ENCODE results near the gene PRDM7.

Gene PRDM7

DNA sequence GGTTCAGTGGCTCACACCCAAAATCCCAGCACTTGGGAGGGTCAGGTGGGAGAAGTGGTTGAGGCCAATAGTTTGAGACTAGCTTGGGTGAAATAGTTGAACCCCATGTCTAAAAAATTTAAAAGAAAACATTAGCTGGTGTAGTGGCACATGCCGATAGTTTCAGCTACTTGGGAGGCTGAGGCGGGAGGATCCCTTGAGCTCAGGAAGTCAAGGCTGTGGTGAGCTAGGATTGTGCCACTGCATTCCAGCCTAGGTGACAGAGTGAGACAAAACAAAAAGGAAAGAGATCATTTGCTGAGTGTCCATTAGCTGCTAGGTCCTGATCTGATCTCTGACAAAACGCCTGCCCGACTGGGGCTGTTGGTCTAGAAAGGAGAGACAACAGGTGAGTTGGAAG lies 43.7 kb downstream of the PRDM7 start:
- DNase-seq = no peak

DNA sequence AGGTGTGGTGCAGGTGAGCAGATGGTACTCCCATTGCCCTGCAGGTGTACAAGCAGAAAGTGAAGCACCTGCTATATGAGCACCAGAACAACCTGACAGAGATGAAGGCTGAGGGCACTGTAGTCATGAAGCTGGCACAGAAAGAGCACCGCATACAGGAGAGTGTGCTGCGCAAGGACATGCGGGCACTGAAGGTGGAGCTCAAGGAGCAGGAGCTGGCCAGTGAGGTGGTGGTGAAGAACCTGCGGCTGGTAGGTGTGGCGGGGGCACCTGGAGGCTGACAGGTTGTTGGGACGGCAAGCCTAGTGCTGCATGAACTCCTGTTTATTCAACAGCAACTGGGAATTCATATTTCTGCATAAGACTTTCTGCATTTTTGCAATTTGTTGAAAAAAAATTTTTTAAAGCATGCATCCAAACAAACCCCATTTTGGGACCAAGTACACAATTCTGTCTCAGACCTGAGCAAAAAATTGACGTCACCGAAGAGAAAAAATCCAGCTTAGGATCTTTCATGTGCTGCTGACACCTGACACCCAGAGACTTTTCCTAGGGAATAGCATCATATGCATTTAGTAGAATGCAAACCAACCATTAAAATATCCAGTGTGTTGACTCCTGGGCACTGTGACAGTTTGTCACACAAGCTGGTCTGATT lies 44.3 kb downstream of the PRDM7 start:
- DNase-seq = no peak

DNA sequence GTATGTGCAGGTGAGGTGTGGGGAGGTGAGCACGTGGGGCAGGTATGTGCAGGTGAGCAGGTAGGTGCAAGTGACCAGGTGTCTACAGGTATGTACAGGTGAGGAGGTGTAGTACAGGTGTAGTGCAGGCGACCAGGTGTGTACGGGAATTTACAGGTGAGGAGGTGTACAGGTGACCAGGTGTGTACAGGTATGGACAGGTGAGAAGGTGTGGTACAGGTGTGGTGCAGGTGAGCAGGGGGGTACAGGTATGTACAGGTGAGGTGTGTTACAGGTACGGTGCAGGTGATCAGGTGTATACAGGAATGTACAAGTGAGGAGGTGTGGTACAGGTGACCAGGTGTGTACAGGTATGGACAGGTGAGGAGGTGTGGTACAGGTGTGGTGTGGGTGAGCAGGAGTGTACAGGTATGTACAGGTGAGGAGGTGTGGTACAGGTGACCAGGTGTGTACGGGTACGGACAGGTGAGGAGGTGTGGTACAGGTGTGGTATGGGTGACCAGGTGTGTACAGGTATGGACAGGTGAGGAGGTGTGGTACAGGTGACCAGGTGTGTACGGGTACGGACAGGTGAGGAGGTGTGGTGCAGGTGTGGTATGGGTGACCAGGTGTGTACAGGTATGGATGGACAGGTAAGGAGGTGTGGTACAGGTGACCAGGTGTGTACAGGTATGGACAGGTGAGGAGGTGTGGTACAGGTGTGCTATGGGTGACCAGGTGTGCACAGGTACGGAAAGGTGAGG lies 45.0 kb downstream of the PRDM7 start:
- DNase-seq = no peak

DNA sequence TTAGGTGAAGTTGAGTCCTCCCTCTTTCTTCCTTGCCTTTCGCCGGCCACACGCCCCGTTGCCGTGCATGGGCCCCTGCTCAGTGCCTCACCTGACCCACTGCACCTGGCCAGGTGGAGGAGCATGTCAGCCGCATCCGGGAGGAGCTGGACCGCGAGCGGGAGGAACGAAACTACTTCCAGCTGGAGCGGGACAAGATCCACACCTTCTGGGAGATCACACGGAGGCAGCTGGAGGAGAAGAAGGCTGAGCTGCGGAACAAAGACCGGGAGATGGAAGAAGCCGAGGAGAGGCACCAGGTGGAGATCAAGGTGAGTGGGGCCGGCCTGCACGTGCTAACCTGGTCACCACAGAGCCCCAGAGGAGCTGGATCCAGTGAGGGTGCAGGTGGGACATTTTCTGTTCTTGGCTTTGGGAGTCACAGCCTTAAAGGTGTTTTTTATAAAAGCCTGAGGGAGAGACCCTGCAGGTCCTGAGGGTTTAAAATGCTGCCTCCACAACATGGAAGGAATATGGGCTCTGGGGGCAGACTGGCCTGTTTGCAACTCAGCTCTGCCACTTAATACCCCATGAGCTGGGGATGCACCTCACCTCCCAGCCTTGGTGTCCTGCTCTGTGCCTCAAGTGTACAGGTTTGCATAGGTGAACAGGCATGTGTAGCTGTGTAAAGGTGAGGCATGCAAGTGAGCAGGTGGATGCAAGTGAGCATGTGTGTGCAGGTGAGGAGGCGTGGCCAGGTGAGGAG lies 45.8 kb downstream of the PRDM7 start:
- DNase-seq = no peak

DNA sequence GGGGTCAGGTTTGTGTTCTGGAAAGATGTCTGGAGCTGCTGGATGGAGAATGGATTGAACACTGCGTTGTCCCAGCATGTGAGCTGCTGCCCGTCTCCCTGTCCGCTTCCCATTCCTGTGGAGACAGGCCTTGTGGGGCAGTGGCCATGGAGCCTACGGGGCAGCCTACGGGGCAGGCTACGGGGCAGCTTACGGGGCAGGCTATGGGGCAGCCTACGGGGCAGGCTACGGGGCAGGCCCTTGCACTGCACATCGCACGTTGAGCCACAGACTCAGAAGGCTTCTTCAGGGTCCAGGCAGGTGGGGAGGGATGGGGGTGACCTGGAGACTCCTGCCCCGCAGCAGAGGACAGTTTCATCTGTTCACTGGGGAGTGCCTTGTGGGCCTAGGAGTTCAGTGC lies 48.1 kb downstream of the PRDM7 start:
- DNase-seq = no peak

DNA sequence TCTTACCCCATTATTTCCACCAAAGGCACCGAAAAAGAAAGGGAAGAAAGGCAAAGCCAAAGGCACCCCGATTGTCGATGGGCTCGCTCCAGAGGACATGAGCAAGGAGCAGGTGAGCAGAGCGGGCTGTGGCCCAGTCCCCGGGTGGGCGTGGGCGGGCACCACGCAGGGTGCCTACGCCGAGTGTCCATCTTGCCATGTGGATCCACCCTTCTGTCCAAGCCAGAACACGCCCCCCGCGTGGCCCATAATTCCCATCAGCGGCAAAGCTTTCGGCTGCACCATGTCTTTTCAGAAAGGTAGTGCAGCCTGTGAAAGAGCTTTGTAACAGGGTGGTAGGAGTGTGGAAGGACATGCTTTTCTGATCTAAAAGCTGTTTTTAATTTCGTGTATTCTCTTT lies 49.5 kb downstream of the PRDM7 start:
- DNase-seq = no peak

DNA sequence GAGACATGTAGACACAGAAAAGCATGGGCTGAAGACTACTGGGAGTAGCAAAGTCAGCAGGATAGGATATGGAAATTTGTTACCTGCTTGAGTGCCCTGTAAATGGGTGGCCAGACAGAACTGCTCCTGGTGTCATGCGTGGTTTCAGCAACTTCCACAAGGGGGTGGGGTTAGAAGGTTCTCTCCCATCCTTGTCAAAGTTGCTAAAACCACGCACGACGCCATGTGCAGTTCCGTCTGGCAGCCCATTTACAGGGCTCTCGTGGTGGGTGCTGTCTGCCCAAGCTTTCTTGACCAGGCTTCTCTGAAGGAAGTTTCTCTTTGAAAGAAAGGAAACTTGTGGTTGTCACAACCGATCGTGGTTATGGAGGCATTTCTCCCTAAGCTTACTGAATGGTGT lies 51.0 kb downstream of the PRDM7 start:
- no peak for DNase-seq

DNA sequence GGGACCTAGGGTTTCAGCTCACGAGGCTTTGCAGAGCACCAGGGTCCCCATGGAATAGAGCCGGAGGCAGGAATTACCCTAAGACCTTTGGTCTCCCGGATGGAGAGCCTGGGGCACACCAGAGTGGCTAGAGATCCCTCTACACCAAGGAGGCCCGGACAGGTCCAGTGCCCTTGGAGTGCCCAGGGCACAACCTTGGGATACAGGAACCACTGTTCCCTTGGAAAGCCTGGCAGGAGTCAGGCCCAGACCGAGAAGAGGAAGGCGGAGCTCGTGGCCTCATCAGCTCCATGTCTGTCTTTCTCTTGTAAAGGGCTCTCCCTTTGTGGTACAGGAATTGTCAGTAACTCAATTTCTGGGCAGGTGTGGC lies 54.1 kb downstream of the PRDM7 start:
- no peak for DNase-seq

DNA sequence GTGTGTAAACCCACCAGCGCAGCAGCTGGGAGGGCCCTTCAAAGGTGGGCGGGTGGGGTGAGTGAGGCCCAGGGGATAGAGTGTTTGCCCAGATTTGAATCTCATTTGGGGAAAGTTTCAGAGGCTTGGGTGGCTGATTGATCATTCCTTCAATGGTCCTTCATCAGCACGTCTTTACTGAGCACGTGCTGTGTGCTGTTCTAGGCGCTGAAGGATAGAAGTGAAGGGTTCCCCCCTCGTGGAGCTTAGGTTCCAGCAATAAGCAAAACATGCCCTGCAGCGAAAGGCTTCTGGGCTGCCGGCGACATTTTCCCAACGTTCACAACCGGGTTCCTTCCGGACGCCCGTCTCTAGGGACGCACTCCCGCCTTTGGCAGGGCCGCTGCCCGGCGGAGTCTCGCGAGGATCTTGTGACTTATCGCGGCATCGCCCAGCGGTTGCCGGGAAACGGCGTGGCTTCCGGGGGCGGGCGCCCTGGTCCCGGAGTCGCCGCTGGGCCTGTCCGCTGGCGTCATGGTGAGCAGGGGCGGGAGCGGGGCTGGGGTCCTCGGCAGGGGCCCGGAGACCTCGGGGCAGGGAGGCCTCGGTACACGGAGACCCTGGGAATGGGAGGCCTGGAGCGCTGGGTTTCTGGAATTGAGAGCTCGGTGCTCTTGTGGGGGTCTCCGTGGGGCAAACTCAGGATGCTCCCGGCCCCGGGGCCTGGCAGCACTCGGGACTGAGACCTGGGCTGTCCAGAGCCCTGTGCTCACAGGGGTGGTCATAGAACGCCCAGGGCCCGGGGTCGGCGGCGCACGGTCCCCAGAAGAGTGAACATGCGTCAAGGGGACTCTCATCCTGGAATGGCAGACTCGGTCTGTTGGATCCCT lies 54.7 kb downstream of the PRDM7 start:
- peak; percentile 33 for DNase-seq

DNA sequence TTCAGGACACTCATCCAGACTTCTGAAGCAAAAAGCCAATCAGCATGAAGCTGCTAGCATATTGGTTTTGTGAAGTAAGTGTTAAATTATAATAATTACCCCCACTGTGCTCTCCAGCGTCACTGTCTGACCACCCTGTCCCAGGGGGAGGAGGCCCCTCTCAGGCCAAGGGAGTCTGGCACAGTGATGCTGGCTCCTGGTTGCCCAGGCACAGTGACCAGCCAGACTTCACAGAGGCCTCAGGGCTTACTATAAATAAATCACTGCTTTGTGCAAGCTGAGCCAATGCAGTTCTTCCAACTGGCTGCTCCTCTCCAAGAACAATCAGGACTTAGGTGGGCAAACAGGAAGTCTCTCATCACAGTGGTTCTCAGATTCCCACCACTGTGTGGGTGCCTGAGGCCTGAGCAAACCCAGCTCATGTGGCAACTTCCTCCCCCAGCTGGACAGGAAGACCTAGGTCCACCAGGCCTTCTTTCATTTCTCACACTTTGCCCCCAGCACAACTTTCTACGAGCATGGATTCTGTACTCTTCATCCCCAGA lies 56.2 kb downstream of the PRDM7 start:
- DNase-seq = no peak

DNA sequence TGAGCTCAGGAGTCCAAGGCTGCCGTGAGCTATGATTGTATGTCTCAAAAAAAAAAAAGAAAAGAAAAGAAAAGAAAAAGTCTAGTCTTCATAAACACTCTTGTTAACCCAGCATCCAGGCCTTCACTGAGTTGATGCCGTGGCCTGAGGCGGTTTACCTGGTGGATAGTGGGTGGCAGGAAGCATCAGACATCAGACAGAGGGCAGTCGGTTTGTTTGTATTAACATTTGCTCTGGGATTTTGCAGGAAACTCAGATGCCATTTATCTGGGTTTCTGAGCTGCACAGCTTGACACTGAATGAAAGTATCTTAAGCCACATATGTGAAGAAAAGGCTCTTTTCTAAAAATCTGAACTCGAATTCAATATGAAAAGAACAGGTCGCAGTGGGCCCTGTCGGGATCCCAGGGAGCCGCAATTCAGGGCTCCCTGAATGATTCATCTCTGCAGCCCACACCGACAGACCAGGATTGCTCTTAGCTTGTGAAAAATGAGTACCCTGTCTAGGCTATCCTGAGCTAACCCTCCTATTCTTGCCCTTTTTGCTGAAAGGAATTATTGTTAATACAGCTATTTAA lies 56.8 kb downstream of the PRDM7 start:
- no peak for DNase-seq

DNA sequence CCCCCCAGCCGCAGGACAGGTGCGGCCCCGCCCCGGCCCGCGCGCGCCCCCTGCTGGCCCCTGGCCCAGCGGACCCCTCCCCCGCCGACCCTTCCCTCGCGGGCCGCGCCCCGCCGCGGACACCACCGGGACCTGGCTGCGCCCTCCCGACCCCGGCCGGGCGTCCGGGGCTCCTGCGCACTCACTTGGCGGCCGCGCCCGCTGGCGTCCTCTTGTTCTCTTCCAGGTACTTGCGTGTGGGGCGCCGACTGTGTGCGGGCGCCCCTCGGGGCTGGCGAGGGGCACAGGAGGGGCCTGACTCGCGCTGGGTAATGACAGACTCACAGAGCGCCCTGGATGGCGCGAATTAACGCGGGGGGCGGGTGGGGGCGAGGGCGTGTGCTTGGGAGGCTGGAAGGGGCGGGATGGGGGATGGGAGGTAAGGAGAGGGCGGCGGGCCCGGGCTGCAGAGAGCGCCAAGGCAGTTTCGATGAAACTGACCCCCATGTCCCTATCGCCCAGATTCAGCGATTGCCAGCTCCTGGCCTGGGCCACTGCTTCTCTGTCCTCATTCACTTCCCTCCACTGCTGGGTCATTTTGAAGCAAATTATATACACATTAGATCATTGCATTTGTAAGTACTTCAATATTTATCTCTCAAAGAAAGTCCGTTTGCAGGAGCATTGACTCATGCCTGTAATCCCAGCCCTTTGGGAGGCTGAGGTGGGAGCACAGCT lies 57.4 kb downstream of the PRDM7 start:
- DNase-seq = peak; percentile 44

DNA sequence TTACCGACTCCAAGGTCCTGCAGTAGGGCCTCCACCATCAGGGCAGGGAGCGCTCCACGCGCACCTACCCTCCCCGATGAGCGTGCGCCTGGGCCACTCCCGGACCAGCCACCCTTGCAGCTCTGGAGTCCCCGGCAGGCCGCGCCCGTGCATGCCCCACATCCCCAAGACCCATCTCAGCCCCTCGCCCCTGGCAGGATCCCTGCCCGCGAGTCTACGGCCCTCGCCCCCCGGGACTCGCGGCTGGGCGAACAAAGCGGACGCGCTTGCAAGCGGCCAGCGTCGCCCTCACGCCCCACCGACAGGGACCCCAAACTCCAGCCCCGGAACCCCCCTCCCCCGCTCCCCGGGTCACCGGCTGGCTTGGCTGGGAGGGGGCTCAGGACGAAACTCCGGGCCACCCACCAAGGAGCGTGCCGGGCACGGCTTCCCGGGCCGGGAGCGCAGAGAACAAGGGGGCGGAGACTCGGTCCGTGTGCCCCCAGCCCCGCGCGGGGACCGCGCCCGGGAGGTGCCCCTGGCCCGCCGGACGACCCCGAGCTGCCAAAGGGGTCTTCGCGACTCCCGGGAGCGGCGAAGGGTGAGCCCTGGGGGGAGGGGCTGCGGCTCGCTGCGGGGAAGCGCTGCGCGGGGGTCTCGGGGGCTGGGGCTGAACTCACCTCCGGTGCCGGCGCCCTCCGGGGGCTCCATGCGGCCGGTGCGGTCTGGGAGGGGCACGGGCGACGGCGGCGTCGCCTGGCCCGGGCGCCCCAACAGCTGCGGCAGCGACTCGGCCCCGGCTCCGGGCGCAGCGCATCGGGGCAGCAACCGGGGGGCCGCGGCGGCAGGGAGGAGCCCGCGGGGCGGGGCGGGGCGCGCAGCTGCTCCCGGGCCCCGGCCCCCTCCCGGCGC lies 58.2 kb downstream of the PRDM7 start, which contains the start of gene DBNDD1:
Gene DBNDD1, minus strand, starts transcription at position 805 of the 891 bp plus-strand sequence. Its CDS starts 115 bp downstream, at position 690.
- DNase-seq = no peak

DNA sequence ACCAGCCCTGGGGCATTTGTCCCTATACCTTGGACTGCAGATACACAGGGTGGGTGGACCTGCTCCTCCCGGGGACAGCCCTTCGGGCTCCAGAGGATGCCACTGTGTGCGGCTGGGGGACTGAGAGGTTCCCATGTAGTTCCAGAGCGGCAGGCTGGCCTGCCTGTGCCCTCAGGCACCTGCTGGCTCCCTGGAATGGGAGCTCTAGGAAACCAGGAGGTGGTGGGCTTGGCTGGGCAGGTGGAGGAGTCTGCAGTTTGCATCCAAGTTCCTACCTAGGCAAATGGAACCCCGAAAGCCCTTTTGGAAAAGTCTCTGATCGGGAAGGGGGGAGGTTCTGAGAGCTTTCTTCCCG lies 58.9 kb downstream of the PRDM7 start:
- no peak for DNase-seq

DNA sequence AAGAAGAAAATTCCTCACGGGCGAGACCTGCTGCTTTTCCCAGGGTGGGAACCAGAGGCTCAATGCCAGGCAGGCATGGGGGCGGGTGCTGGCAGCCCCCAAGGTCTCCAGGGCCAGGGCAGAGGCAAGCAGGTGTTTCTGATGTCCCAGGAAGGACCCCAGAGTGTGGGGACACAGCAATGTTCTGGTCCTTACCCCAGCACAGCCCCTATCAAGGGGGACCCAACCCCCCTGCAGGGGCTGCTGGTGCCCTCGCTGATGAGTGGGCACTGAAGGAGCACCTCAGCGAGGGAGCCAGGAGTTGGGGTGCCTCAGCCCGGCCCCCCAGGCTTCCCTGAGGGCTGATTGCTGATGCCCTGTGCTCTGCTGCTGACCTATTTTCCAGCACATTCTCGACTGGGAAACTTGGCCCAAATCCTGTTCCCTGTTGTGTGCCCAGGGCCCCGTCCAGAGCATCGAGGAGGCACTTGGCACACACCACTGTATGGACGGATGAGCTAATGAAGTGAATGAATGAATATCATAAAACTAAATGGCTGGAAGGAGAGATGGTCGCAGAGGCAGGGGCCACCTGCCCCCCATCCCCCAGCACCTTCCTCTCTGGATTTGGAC lies 60.7 kb downstream of the PRDM7 start:
- no peak for DNase-seq

DNA sequence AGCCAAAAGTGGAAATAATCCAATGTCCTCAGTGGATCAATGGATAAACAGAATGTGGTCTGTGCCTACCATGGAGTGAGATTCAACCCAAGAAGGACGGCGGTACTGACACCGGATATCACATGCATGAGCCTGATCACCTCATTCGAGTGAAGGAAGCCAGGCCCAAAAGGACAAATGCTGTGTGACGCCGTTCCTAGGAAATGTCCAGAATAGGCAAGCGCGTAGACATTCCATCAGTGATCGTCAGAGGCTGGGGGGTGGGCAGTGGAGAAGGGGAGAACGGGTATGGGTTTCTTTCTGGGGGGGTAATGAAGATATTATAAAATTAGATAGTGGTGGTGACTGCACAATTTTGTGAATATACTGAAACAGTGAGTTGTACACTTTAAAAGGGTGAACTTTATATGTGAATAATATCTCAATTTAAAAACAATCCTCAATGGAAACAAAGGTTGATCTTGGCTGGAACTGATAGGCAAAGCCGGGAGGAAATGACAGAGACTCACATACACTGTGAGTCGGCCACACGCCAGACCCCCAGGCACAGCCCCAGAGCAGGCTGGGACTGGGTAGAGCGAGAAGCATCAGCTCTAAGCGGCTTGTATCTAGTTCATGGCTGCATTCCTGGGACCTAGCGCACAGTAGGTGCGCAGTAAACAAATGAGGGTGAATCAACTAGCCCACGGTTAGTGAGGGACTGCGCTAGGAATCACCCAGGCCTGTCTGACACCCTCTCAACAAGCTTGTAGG lies 61.4 kb downstream of the PRDM7 start:
- no peak for DNase-seq

DNA sequence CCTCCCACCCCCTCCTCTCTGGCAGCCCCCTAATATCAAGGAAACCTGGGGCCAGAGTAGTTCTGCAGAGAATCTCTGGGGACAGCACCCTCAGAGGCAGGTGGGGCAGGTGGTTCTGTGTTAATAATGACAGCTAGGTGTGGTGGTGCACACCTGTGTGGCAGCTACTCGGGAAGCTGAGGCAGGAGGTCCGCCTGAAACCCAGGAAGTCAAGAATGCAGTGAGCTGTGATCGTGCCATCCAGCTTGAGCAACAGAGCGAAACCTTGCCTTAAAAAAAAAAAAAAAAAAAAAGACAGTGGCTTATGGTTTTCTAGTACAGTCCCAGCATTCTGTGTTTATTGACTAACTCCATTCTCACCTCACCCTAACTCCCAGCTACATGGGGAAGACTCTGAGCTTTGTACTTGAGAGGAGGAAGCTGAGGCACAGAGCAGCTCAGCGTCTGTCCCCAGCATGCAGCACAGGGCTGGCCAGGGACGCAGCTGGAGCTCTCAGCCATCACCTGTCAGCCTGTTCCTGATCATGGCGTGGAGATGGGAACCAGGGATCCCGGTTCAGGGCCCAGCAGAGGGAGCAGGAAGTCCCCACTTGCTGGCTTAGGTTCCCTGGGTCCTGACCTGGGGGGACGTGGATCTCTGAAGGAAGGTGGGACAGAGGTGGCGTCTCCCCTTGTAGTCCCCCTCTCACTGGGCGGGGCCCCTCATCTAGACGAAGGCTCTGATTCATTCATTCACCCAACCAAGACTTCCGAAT lies 64.0 kb downstream of the PRDM7 start:
- DNase-seq = no peak

DNA sequence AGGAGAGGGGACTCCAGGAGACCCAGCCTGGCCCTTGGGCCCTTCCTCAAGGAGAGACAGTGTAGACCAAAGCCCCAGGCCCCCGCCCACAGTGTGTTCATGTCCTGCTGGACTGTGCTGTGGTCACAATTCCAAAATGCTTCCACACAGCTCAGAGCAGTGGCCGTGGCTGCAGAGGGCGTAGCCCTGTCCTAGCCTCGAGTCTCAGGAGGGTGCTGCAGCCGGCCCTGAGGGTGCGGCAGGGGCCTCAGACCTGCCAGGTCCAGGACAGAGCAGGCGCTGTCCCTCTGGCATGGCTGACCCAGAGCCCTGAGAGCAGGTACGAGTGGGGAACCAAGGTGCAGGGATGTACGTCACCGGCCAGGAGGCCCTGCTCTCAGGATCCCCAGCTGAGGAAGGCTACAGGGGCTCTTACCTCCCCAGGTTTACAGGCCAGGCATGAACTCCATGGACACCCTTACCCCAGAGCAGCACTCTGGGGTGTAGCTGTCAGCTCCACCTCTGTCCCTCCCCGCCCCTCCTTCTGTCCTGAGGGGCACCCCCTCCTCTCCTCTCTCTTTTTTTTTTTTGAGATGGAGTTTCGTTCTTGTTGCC lies 65.1 kb downstream of the PRDM7 start:
- no peak for DNase-seq

Measured in NCI-H1694 (cell line).